Activated CD4-positive, alpha-beta T cell treated with anti-CD3 and anti-CD28 coated beads, Interleukin-2, amount 50 U/mL, for 24 hours (primary cell): Measurements from ENCODE around the gene PTPRN2.

Source experiments
- DNase-seq, 2 donors: peaks; one replicate each; pipeline ENCODE4 v3.0.0-alpha.2; 2020; ENCODE audit warnings: low read depth in 1 of 2, low spot score in 1 of 2

PTPRN2 gene

GRCh38 chr7:157548691-157549303 is 1038.8 kb downstream of the PTPRN2 start:
- no peak for DNase-seq

GRCh38 chr7:157547611-157548010 is 1040.0 kb downstream of the PTPRN2 start:
- no peak for DNase-seq

- DNase-seq: no peak
Measured at GRCh38 chr7:157547102-157547501, 1040.5 kb downstream of the PTPRN2 start.

GRCh38 chr7:157545681-157546060 is 1042.0 kb downstream of the PTPRN2 start:
- DNase-seq: no peak

GRCh38 chr7:157544980-157545680 is 1042.5 kb downstream of the PTPRN2 start:
- DNase-seq: no peak

GRCh38 chr7:157544226-157544625 is 1043.4 kb downstream of the PTPRN2 start:
- no peak for DNase-seq

- DNase-seq: no peak
Measured at GRCh38 chr7:157543791-157544190, 1043.8 kb downstream of the PTPRN2 start.

GRCh38 chr7:157543276-157543675 is 1044.3 kb downstream of the PTPRN2 start:
- DNase-seq: no peak

GRCh38 chr7:157542068-157543021 is 1045.3 kb downstream of the PTPRN2 start:
- no peak for DNase-seq

- DNase-seq: no peak
Measured at GRCh38 chr7:157541295-157542067, 1046.1 kb downstream of the PTPRN2 start.

- no peak for DNase-seq
Measured at GRCh38 chr7:157540606-157541294, 1046.9 kb downstream of the PTPRN2 start.

- DNase-seq: no peak
Measured at GRCh38 chr7:157540020-157540419, 1047.6 kb downstream of the PTPRN2 start.

GRCh38 chr7:157539521-157539920 is 1048.1 kb downstream of the PTPRN2 start:
- no peak for DNase-seq

GRCh38 chr7:157538735-157539134 is 1048.9 kb downstream of the PTPRN2 start:
- no peak for DNase-seq

- DNase-seq: no peak
Measured at GRCh38 chr7:157538321-157538720, 1049.3 kb downstream of the PTPRN2 start.

- DNase-seq: no peak
Measured at GRCh38 chr7:157537056-157537455, 1050.6 kb downstream of the PTPRN2 start.

- DNase-seq: no peak
Measured at GRCh38 chr7:157532068-157532467, 1055.6 kb downstream of the PTPRN2 start.

GRCh38 chr7:157529768-157530560 is 1057.7 kb downstream of the PTPRN2 start:
- DNase-seq: no peak

GRCh38 chr7:157528785-157529341 is 1058.8 kb downstream of the PTPRN2 start:
- DNase-seq: no peak
